ENCODE results near the gene GLE1. TPM values are rescaled to one million over a fixed set of nuclear protein-coding genes. Genes with fewer than 3 reads are reported as not detected.
"Not testable (repeated sequence)": the region's sequence is repeated elsewhere in the genome, so short reads cannot be mapped to it uniquely, and the experiment has no call there.

The GLE1 gene
- total and polyA plus RNA-seq, 2 donors (not counting 3 experiments of a cell fraction or from before 2014, with no cell fraction given) = 13.0 to 22.6 TPM

GRCh38 chr9:128586934-128587333, 82.4 kb downstream of the GLE1 start:
- H2AFZ ChIP-seq (ENCODE audit: low read depth, low read length); H3K4me3 ChIP-seq (replicated peaks in 1 of 3; ENCODE audit: insufficient read depth in 1 of 3, low read depth in 1 of 3, low read length in 3 of 3); DNase-seq (ENCODE audit: low read depth, low spot score); intact Hi-C loops (cut with micrococcal nuclease); FAIRE-seq; H3K4me2 ChIP-seq (ENCODE audit: insufficient read depth, low read length); H3K9ac ChIP-seq (replicated peaks; ENCODE audit: extremely low read depth, insufficient read depth, low read length); dilution Hi-C loops (cut with MboI; ENCODE audit: extremely low pct_ligation_motif_present, low sequenced_read_pairs); H3K4me1 ChIP-seq (ENCODE audit: control insufficient read depth, extremely low read depth, insufficient read depth, low read length); BruUV-seq (replicated peaks); H3K79me2 ChIP-seq (ENCODE audit: control insufficient read depth, insufficient read depth, low read length); H3K27ac ChIP-seq (ENCODE audit: insufficient read depth, low read depth, low read length); H4K20me1 ChIP-seq (replicated peaks; ENCODE audit: control insufficient read depth, extremely low read depth, insufficient read depth, low read length); H3K9me3 ChIP-seq (replicated peaks; ENCODE audit: control insufficient read depth, insufficient read depth, low read length); H3K9me1 ChIP-seq (replicated peaks; ENCODE audit: control insufficient read depth, extremely low read depth, insufficient read depth, low read length); H3K27me3 ChIP-seq (ENCODE audit: control insufficient read depth in 2 of 2, insufficient read depth in 2 of 2, low read length in 2 of 2): not testable (repeated sequence)
- H3K36me3 ChIP-seq (ENCODE audit: control insufficient read depth in 2 of 2, extremely low read depth in 1 of 2, insufficient read depth in 2 of 2, low read length in 2 of 2) = peaks cover 66 to 72% of the 10 kb centered on the region in 2 experiments
- CTCF ChIA-PET = interaction anchor here (1.2 kb wide), 1 partner anchor 8 kb away, joined by 3 read pairs; no protein-coding TSS in a partner anchor
- POLR2A ChIA-PET = interaction anchor here (0.7 kb wide), 1 partner anchor 15 kb away, joined by 3 read pairs; no protein-coding TSS in a partner anchor

GRCh38 chr9:128587453-128587852, 82.9 kb downstream of the GLE1 start:
- intact Hi-C loops (cut with micrococcal nuclease) = no loop called here
- no peaks in the 10 kb centered on the region for H3K9me3 ChIP-seq (replicated peaks; ENCODE audit: control insufficient read depth, insufficient read depth, low read length)
- H3K79me2 ChIP-seq (ENCODE audit: control insufficient read depth, insufficient read depth, low read length) = no peaks in the 10 kb centered on the region
- H3K9me1 ChIP-seq (replicated peaks; ENCODE audit: control insufficient read depth, extremely low read depth, insufficient read depth, low read length) = no peaks in the 10 kb centered on the region
- H3K27me3 ChIP-seq (ENCODE audit: control insufficient read depth in 2 of 2, insufficient read depth in 2 of 2, low read length in 2 of 2) = no peaks in the 10 kb centered on the region
- H3K4me2 ChIP-seq (ENCODE audit: insufficient read depth, low read length) = no peak overlapping the region
- H3K27ac ChIP-seq (ENCODE audit: insufficient read depth, low read depth, low read length) = no peak overlapping the region
- no peak overlapping the region for H3K9ac ChIP-seq (replicated peaks; ENCODE audit: extremely low read depth, insufficient read depth, low read length)
- H2AFZ ChIP-seq (ENCODE audit: low read depth, low read length) = no peak overlapping the region
- no peaks in the 10 kb centered on the region for H3K4me1 ChIP-seq (ENCODE audit: control insufficient read depth, extremely low read depth, insufficient read depth, low read length)
- no TSS peak for BruUV-seq (replicated peaks)
- TF ChIP-seq POLR2A (IDR thresholded peaks at IDR 0.05; ENCODE audit: low read depth, low read length) = no peak
- TF ChIP-seq POLR2AphosphoS5 (IDR thresholded peaks at IDR 0.05; ENCODE audit: insufficient read depth, low read depth, low read length) = no peak
- no peak for TF ChIP-seq GATA2 (IDR thresholded peaks at IDR 0.05; ENCODE audit: insufficient read depth, insufficient read length, low read depth, low read length)
- TF ChIP-seq, protein P1, sequence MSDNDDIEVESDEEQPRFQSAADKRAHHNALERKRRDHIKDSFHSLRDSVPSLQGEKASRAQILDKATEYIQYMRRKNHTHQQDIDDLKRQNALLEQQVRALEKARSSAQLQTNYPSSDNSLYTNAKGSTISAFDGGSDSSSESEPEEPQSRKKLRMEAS (IDR thresholded peaks at IDR 0.05; ENCODE audit: insufficient read depth, insufficient read length) = no peak
- no peak for TF ChIP-seq FOS (IDR thresholded peaks at IDR 0.05; ENCODE audit: borderline replicate concordance, insufficient read depth, low read length)
- TF ChIP-seq CTCF (IDR thresholded peaks at IDR 0.05; ENCODE audit: extremely low read depth in 1 of 2, insufficient read depth in 1 of 2, low read depth in 1 of 2, low read length in 2 of 2) = no peak
- no peak for TF ChIP-seq EZH2 (IDR thresholded peaks at IDR 0.05; ENCODE audit: borderline replicate concordance, low read depth, low read length, severe bottlenecking)
- TF ChIP-seq JUN (IDR thresholded peaks at IDR 0.05; ENCODE audit: borderline replicate concordance, insufficient read depth, insufficient read length, low read depth) = no peak
- TF ChIP-seq MYC (IDR thresholded peaks at IDR 0.05; ENCODE audit: low read depth, low read length) = no peak
- dilution Hi-C loops (cut with MboI; ENCODE audit: extremely low pct_ligation_motif_present, low sequenced_read_pairs) = no loop called here
- H3K36me3 ChIP-seq (ENCODE audit: control insufficient read depth in 2 of 2, extremely low read depth in 1 of 2, insufficient read depth in 2 of 2, low read length in 2 of 2) = peaks cover 64 to 72% of the 10 kb centered on the region in 2 experiments
- POLR2A ChIA-PET = no interaction called here
- no peak for FAIRE-seq
- H4K20me1 ChIP-seq (replicated peaks; ENCODE audit: control insufficient read depth, extremely low read depth, insufficient read depth, low read length) = no peaks in the 10 kb centered on the region
- no peak for DNase-seq (ENCODE audit: low read depth, low spot score)
- CTCF ChIA-PET = interaction anchor here (1.2 to 1.3 kb wide), 2 partner anchors 8 to 28 kb away, joined by 3 read pairs; no protein-coding TSS in a partner anchor
- H3K4me3 ChIP-seq (replicated peaks in 1 of 3; ENCODE audit: insufficient read depth in 1 of 3, low read depth in 1 of 3, low read length in 3 of 3) = no peak overlapping the region

Data from endothelial cell of umbilical vein (primary cell).